Panc1 (cell line): Measurements from ENCODE around the gene ITM2C. TPM values are rescaled to one million over a fixed set of nuclear protein-coding genes. Genes with fewer than 3 reads are reported as not detected.

Experiments used
- ATAC-seq: fragments of 200-7000 bp; cut with Tn5 transposase; 2 replicates; pipeline ENCODE4 v1.9.1; 2020; ENCODE audit warnings: mild to moderate bottlenecking, moderate library complexity
- BruUV-seq: library from RNA; stranded (reverse); fragments of 400-500 nt; replicated peaks from 2 replicates; lab custom pipeline; 2021; lab: Mats Ljungman, UMichigan
- CTCF ChIA-PET: fragments of 300-600 bp; sonication (Branson Sonifier 250); formaldehyde crosslinking; loops from one replicate; lab custom pipeline; 2022; ENCODE audit warnings: antibody characterized with exemption; lab: Charles Lee
- POLR2A ChIA-PET: fragments of 300-600 bp; sonication (Branson Sonifier 250); formaldehyde crosslinking; loops from one replicate; lab custom pipeline; 2022; ENCODE audit warnings: antibody characterized with exemption; lab: Charles Lee
- DNase-seq: peaks from one replicate; pipeline ENCODE4 v3.0.0-alpha.2; 2010; ENCODE audit warnings: low read depth, low spot score
- H3K27ac ChIP-seq: 2 replicates; pipeline ENCODE4 v1.5.1; 2011; ENCODE audit warnings: mild to moderate bottlenecking, low read length, inconsistent platforms
- H3K27me3 ChIP-seq: fragments of 200-500 bp; sonication (Bioruptor generic); 2 replicates; pipeline ENCODE4 v1.6.0; 2014; ENCODE audit warnings: low read length, inconsistent platforms; ENCODE audit not compliant: control insufficient read depth, insufficient read depth
- H3K36me3 ChIP-seq: fragments of 200-500 bp; sonication (Bioruptor generic); 2 replicates; pipeline ENCODE4 v1.5.1; 2014; ENCODE audit warnings: inconsistent platforms, mild to moderate bottlenecking, low read length, moderate library complexity; ENCODE audit not compliant: control insufficient read depth, insufficient read depth
- H3K4me1 ChIP-seq: 2 replicates; pipeline ENCODE4 v1.5.1; 2011; ENCODE audit warnings: inconsistent platforms, mild to moderate bottlenecking, low read length, moderate library complexity; ENCODE audit not compliant: control insufficient read depth, insufficient read depth
- H3K4me3 ChIP-seq, 2 experiments: 2 replicates each; pipeline ENCODE4 v1.5.1; 2011 to 2012; ENCODE audit warnings: low read depth in 2 of 2, low read length in 2 of 2, mild to moderate bottlenecking in 2 of 2, inconsistent platforms in 1 of 2, moderate library complexity in 1 of 2
- H3K9me3 ChIP-seq: fragments of 200-500 bp; sonication (Bioruptor generic); 2 replicates; pipeline ENCODE4 v1.5.1; 2014; ENCODE audit warnings: low read depth, mild to moderate bottlenecking, inconsistent platforms, low read length, moderate library complexity; ENCODE audit not compliant: control insufficient read depth, insufficient read depth
- CTCF ChIP-seq: fragments of 450-650 bp; IDR thresholded peaks from 2 replicates; pipeline ENCODE4 v1.5.1; 2017; ENCODE audit warnings: mild to moderate bottlenecking
- POLR2AphosphoS5 ChIP-seq: IDR thresholded peaks from 2 replicates; pipeline ENCODE4 v1.6.1; 2012; ENCODE audit warnings: mild to moderate bottlenecking, low read depth, low read length, moderate library complexity
- SIN3A ChIP-seq: IDR thresholded peaks from 2 replicates; pipeline ENCODE4 v1.6.1; 2012; ENCODE audit warnings: low read depth, mild to moderate bottlenecking, low read length, moderate library complexity, borderline replicate concordance; ENCODE audit not compliant: insufficient read depth
- TCF7L2 ChIP-seq: IDR thresholded peaks from 2 replicates; pipeline ENCODE4 v1.6.1; 2011; ENCODE audit warnings: mild to moderate bottlenecking, low read depth, low read length, inconsistent platforms
- in situ Hi-C: cut with HindIII; loops from 2 replicates; pipeline ENCODE4 v1.10.0; 2016; ENCODE audit warnings: low sequenced_read_pairs, low pct_unique_long_range_greater_than_20kb
- intact Hi-C: fragments of 100-400 bp; cut with micrococcal nuclease; formaldehyde crosslinking; loops from one replicate; pipeline ENCODE4 v1.10.0; 2022; ENCODE audit not compliant: unreplicated experiment
- total RNA-seq: library from RNA; stranded (reverse); gene quantifications from one replicate; pipeline ENCODE4 v1.2.1, GENCODE V29; 2021; ENCODE audit not compliant: unreplicated experiment
- TF ChIP-seq, protein P1 (sequence below), 2 experiments: IDR thresholded peaks; 2 replicates each; pipeline ENCODE4 v1.6.1; 2011 to 2012; ENCODE audit warnings: low read depth in 2 of 2, control low read depth in 1 of 2, low read length in 1 of 2, mild to moderate bottlenecking in 1 of 2, moderate library complexity in 1 of 2; ENCODE audit not compliant: insufficient read depth in 1 of 2

Gene ITM2C
- total RNA-seq, 1 experiment from 2014 or later, result 114 TPM

DNA sequence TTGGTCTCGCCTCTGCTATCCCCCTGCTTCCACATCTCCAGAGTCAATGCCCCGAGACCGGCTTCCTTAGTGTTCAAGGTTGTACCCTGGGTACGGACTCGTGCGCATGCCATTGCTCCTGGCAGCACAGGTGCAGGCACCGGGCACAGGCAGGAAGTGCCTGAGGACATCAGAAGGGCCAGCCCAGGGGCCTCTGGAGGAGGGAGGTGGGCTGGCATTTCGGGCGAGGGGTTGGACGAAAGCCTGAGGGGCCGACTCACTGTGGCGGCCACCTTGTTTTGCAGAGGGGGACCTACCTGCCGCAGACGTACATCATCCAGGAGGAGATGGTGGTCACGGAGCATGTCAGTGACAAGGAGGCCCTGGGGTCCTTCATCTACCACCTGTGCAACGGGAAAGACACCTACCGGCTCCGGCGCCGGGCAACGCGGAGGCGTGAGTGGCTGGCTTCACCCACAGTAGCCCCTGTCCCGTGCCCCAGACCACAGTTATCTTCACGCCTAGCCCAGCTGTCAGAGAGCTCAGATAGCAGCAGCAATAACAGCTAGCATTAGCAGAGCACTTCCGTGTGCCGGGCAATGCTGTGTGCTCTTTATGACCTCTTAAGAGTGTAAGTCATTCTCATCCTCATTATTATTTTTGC is 12.5 kb downstream of the ITM2C start:
- ChIA-PET CTCF (no interaction called here), POLR2A (interaction anchor here (0.6 kb wide), 1 partner anchor 314 kb away, joined by 7 read pairs; no protein-coding TSS in a partner anchor)
- Histone ChIP-seq H3K27me3 (no peaks in the 10 kb centered on the region), H3K4me1 (no peaks in the 10 kb centered on the region), H3K9me3 (no peaks in the 10 kb centered on the region), H3K27ac (no peak overlapping the region), H3K36me3 (no peaks in the 10 kb centered on the region), H3K4me3 (no peak overlapping the region)
- intact Hi-C loops (no loop called here), in situ Hi-C loops (loop anchor here (5.0 kb wide), 1 partner anchor 75 kb away; no protein-coding TSS in a partner anchor)
- no peak for ATAC-seq
- TF ChIP-seq SIN3A, result no peak
- TF ChIP-seq POLR2AphosphoS5, result no peak
- TF ChIP-seq, protein P1, sequence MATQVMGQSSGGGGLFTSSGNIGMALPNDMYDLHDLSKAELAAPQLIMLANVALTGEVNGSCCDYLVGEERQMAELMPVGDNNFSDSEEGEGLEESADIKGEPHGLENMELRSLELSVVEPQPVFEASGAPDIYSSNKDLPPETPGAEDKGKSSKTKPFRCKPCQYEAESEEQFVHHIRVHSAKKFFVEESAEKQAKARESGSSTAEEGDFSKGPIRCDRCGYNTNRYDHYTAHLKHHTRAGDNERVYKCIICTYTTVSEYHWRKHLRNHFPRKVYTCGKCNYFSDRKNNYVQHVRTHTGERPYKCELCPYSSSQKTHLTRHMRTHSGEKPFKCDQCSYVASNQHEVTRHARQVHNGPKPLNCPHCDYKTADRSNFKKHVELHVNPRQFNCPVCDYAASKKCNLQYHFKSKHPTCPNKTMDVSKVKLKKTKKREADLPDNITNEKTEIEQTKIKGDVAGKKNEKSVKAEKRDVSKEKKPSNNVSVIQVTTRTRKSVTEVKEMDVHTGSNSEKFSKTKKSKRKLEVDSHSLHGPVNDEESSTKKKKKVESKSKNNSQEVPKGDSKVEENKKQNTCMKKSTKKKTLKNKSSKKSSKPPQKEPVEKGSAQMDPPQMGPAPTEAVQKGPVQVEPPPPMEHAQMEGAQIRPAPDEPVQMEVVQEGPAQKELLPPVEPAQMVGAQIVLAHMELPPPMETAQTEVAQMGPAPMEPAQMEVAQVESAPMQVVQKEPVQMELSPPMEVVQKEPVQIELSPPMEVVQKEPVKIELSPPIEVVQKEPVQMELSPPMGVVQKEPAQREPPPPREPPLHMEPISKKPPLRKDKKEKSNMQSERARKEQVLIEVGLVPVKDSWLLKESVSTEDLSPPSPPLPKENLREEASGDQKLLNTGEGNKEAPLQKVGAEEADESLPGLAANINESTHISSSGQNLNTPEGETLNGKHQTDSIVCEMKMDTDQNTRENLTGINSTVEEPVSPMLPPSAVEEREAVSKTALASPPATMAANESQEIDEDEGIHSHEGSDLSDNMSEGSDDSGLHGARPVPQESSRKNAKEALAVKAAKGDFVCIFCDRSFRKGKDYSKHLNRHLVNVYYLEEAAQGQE (IDR thresholded peaks at IDR 0.05; ENCODE audit: insufficient read depth in 1 of 2, low read depth in 2 of 2, low read length in 1 of 2), result no peak
- no peak for TF ChIP-seq CTCF
- no peak for TF ChIP-seq TCF7L2
- DNase-seq, result no peak
- BruUV-seq, result no TSS peak

DNA sequence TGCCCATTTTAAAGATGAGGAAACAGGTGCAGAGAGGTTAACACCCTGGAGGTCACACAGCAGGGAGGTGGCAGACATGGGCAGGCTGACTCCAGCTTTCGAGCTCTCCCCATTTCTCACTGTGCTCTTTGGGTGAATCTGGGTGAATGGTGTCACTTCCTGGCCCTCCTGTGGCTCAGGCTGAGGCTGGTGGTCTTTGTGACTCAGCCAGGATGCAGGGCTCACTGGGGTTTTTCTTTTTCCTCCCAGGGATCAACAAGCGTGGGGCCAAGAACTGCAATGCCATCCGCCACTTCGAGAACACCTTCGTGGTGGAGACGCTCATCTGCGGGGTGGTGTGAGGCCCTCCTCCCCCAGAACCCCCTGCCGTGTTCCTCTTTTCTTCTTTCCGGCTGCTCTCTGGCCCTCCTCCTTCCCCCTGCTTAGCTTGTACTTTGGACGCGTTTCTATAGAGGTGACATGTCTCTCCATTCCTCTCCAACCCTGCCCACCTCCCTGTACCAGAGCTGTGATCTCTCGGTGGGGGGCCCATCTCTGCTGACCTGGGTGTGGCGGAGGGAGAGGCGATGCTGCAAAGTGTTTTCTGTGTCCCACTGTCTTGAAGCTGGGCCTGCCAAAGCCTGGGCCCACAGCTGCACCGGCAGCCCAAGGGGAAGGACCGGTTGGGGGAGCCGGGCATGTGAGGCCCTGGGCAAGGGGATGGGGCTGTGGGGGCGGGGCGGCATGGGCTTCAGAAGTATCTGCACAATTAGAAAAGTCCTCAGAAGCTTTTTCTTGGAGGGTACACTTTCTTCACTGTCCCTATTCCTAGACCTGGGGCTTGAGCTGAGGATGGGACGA is 13.2 kb downstream of the ITM2C start:
- no peak for DNase-seq
- H3K9me3 ChIP-seq, result no peaks in the 10 kb centered on the region
- no peak overlapping the region for H3K27ac ChIP-seq
- ATAC-seq, result no peak
- intact Hi-C loops (no loop called here), in situ Hi-C loops (loop anchor here (5.0 kb wide), 1 partner anchor 74 kb away; no protein-coding TSS in a partner anchor)
- no peaks in the 10 kb centered on the region for H3K27me3 ChIP-seq
- no peak for TF ChIP-seq CTCF
- no peak for TF ChIP-seq TCF7L2
- no peak for TF ChIP-seq POLR2AphosphoS5
- TF ChIP-seq SIN3A, result no peak
- TF ChIP-seq, protein P1 (IDR thresholded peaks at IDR 0.05; ENCODE audit: insufficient read depth in 1 of 2, low read depth in 2 of 2, low read length in 1 of 2), result no peak
- no TSS peak for BruUV-seq
- ChIA-PET CTCF (no interaction called here), POLR2A (interaction anchor here (0.6 kb wide), 2 partner anchors 305 to 313 kb away, joined by 7 to 12 read pairs; no protein-coding TSS in a partner anchor)
- no peaks in the 10 kb centered on the region for H3K36me3 ChIP-seq
- H3K4me1 ChIP-seq, result no peaks in the 10 kb centered on the region
- H3K4me3 ChIP-seq, result no peak overlapping the region
